ENCODE measurements around the gene SH3PXD2B.
"Not testable (repeated sequence)": the region's sequence is repeated elsewhere in the genome, so short reads cannot be mapped to it uniquely, and the experiment has no call there.

SH3PXD2B gene

DNA sequence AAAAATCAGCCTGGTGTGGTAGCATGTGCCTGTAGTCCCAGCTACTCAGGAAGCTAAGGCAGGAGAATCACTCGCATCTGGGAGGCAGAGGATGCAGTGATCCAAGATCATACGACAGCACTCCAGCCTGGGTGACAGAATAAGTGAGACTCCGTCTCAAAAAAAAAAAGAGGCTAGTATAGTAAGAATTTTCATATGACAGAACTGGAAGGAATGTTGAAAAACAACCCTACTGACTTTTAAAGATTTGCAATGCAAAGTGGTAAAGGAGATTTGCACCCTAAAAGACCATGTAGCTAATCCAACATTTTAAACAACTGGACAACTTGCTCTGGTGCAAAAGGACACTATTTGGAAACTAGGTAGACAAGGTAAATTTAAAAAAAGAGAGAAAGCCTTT, 58.1 kb downstream of the SH3PXD2B start:
- no peak for DNase-seq

DNA sequence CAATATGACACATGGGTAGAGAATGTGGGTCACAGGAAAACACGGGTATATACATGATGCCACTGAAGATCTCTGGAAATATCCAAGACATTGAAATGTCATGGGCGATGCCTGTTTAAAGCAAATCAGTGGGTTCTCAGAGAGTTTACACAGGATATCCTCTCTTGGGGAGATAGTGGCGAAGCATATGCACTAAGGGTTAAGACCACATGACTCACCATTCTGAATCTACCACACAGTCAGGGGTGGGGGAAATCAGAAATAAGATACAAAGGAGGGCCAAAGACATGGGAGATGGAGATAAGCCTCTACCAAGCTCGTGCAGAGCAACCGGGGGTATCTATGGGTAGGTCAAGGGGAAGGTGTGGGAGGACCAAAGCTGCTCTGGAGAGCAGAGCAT, 58.8 kb downstream of the SH3PXD2B start:
- no peak for DNase-seq

DNA sequence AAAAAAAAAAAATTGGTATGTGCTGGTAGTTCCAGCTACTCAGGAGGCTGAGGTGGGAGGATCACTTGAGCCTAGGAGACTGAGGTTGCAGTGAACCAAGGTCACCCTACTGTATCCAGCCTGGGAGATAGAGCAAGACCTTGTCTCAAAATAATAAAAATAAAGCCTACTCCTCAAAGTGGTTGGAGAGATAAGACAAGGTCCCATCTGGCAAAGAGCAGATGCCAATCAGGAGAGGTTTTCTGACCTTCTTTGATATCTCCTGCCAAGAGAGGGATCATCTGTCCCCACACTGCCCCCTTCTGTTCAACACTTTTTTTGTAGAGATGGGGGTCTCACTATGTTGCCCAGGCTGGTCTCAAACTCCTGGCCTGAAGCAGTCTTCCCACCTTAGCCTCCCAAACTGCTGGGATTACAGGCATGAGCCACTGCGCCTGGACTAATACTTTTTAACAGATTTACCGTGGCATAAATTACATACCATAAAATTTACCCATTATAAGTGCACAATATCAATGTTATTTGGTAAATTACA, 64.7 kb downstream of the SH3PXD2B start:
- DNase-seq = no peak

DNA sequence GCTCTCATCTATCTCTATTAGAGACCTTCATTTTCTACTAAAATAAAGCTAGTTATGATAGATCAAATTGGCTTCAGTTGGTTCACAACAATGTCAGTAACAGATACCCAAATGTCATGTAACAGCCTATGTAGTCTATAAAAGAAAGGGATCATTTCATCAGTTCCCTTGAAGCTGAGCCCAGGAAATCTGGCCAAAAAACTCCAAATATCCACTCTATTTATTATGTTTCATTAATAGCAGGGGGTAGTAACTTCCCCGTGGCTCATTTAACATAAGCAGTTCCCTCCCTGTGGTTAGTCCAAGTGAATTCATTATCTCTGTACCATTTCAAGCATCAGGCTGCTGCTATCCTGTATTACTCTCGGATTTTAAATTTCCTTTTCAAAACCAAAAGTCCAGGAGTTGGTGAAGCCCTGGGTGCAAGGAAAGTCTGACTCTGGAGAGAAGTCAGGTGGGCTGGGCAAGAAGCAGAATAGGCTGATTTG, 66.0 kb downstream of the SH3PXD2B start:
- DNase-seq = no peak

DNA sequence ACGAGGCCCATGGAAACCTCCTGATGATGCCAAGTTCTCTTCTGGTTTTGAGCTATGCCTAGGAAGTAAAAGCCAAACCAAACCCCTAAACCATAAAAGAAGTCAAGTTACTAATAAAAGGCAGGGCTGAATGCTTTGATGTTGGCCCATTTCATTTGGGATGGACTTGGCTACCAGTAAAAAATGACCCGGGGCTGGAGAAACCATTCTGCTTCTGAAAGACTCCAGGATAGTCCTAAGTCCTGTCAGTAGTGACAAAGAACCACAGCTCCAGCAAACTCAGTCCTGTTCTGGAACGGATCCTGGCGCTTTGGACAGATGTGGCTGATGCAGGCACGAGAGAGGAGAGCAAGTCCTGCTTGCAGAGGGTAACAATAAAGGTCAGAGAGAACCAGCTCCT, 68.6 kb downstream of the SH3PXD2B start:
- DNase-seq = no peak

DNA sequence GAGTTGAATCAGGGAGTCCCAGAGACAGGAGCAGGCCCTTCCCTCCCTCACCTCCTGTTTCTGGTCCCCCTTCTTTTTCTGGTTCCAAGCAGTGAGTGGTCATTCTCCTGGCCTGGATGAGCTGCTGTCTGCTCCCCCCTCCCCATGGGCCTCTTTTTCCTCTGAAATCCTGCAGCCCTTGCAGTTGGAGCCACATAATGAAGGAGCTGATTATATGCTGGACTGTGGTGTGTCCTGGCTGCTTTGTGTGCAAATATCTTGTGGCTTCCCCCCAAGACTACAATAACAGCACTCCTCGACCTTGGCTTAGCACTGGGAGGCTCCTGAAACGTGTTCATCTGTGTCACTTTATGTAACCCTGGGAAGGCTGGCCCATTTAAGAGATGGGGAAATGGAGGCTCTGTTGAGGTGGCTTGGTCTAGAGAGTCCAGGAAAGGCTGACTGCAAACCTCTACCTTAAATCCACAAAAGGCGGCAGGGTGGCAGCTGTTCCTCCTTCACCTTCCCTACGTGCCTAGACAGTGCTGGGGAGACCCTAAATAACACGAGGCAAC, 69.2 kb downstream of the SH3PXD2B start:
- DNase-seq = no peak

DNA sequence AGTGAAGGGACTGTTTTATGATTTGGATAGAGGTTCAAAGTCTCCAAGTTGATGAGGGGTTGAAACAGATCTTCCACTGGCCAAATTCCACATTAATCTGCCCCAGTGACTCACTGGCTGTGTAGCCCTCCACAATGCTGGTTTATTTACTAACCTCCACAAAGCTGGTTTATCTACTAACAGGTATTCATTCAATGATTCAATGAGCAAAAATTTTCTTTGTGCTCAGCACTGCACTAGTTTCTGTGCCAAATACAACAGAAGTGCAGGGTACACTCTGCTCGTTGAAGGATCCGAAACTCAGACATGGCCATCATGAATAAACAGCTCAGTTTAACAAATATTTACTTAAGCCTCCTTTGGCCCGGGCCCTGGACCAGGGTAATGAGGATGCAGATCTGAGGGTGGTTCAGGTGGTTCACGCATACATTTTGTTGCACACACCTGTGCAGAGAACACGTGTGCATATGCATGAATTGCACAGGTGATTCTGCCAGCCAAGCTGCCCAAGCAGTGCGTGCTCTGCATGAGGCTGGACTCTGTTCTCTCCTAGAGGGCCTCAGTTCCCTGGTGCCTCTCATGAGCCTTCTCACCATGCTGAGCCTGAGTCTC, 71.0 kb downstream of the SH3PXD2B start:
- DNase-seq = no peak

DNA sequence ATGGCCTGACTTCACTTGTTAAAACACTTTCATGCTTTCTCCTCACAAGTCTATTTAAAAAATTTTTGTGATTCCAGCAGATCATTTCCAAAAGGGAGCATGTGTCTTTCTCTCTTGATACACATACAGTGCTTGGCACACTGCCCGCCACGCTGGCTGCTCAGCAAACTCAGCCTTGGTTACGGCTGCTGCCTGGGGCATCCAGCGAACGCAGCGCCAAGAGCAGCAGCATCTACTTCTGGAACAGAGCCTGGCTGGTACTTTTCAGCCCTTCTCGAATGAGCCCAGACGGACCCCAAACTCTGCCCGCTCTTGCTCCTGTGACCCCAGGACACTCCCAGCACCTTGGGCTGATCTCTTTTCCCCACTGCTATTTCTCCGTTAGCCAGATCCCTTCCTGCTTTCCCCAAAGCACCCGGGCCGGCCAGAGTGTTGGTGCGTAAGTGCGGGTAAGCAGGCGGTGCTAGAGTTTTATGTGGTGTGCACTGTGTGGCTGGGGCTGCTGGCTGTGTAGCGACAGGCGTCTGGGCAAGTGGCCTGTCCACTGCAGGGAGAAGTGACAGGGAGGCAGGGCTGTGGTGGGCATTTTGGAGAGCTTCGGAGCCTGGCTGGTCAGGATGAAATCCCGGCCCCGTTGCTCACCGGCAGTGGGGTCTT, 73.2 kb downstream of the SH3PXD2B start:
- no peak for DNase-seq

DNA sequence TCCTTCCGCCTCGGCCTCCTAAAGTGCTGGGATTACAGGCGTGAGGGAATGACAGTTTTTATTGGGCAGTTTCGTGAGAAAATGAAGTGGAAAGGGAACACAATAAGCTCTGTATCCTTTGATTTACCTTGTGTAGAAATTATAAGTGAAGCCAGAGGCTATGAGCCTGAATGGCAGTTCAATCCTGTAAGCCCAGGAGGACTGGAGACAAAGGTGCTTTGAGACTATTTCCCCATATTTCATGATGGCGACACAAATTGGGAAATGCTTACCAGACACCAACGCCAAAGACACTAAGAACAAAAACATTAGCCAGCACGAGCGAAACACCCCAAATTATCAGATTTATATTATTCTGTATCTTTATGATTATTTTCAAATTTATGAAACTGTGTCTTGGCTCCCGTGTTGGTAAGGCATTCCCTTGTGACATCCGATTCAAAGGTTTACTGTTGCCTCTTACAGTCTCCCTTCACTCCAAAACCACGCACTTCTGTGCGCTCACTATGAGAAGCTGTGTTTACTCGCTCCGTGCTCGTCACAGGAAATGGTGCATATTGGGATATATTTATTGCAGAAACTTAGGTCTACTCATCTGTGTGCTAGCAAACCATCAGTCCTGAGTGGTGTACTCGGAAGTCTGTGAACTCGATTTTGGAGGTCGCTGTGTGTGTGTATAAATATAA, 73.9 kb downstream of the SH3PXD2B start:
- no peak for DNase-seq

DNA sequence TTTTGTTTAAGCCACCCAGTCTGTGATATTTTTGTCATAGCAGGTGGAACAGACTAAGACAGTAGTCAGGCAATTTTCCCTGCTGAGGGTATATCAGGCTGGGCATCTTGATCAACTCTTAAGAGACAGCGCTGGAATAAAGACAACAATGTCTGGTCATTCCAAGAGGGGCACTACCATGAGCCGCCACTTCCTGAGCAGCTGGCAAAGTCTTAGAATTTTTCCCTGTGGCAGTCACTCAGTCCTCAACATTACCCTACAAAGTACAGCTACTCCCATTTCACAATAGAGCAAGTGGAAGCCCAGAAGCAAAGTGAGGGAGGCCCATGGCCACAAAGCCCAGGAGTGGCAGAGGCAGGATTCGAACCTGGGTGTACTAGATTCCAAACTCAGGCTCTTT, 74.8 kb downstream of the SH3PXD2B start:
- DNase-seq = no peak

DNA sequence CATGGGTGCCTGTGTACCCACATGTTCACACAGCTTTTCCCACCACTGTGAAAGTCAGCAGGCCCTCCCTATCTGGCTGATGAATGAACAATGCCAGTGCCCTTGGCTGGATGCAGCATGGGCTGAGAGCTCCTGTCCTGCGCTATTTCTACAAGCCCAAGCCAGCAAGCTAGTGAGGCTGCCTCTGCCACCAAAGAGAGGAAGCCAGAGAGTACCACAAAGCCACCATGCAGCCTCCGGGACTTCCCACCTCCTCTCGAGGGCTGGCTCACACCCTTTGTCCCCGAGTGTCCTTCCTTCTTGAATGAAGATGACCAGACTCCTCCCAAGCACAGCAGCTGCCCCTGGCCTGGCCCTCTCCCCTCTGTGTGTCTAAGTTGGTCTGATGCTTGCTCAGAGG, 76.5 kb downstream of the SH3PXD2B start:
- DNase-seq = no peak

DNA sequence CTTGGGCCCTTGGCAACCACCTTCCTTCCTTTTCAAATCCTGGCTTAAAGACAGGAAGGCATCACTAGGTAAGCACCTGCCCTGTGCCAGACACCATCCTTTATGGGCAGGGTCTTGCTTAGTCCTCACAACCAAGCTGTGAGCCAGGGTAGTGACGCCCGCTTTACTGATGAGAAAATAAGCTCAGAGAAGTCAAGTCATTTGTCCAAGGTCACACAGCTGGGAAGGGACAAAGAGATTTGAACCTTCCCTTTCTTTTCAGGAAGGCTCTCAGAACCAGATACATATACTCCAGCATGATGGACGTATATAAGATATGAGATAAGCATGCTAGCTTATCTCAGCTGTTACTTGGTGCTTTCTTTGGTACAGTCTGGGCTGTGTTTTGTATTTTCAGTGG, 76.9 kb downstream of the SH3PXD2B start:
- no peak for DNase-seq

DNA sequence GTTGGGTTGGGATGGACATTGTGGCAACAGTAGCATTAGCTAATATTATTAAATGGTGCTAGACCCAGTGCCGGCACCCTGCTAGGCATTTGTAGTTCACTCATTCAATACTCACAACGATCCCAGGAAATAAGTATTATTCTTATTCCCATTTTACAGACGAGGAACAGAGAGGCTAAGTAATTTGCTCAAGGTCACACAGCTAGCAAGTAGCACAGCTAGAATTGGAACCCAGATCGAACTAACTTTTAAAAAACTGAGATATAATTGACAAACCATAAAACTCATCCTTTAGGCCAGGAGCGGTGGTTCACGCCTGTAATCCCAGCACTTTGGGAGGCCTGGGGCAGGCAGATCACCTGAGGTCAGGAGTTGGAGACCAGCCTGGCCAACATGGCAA, 79.5 kb downstream of the SH3PXD2B start:
- DNase-seq = no peak

DNA sequence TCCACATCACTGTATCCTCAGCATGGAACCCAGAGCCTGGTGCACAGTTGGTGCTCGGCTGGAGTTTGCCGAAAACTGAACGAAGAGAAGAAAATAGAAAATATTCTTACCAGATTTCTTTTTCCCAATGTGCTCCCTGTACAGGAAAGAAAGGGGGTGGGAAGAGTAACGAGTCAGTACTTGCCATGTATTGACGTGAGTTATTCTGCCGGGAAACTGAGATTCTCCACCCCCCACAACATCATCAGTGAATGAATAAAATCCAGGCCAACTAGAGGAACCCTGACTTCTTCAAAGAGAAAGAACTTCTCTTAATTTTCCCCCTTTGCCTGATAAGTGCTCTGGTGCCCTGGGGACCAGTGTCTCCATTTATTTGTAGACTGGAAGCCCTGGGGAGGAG, 80.6 kb downstream of the SH3PXD2B start:
- no peak for DNase-seq

DNA sequence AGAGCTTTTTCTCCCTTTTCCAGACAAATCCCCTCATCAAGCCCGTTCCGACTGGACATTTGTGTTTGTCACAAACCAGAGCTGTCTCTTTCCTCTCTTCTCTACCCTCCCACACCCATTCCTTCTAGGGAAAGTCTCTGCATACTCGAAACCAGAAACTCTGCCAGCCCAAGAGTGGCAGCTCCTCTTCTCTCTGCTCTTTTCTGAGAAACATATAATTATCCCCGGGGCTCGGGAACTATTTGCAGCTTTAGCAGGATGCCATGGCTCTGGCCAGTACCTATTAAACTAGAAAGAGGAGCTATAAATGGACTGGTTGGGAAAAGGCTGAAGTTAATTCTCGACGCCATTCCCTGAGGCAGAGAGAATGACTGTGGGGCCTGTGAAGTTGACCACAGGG, 82.6 kb downstream of the SH3PXD2B start:
- no peak for DNase-seq

DNA sequence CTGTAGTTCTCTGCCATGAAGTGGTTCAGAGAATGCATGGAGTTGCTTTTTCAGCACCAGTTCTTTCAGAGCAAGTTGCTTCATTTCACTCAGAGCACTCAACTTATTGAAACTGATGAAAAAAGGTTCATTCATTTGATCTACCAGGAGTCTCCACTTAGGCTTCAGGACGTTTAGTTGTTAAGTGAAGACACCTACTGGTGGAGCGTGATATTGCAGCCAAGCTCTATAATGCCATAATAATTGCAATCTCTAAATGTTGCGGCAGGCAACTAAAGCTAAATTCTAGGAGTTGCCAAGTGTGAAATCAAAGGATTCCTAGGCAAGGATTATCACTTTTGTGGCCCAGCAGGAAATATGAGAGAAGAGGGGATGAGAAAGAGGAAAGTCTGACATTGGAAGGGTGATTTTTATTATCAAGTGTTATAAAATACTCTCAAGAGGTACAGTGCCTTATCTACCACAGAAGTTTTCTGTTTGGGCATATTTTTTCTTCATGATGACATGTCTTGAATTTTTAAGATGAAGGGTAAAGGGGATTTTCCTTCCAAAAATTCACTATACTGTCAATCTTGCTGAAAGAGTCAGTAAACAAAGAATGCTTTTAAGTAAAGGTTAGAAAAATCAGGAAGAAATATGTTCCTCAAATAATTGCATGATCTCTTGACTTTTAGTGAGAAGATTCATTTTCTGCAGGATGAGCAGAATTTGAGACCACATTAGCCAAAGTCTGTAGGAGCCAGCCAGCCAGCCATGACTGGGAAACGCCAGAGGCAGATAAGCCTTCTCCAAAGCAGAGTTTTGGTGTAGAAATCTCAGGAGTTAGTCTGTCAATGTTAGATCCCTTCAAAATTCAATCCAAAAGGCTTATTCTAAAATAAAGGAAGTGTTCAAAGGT, 83.4 kb downstream of the SH3PXD2B start:
- DNase-seq = no peak

DNA sequence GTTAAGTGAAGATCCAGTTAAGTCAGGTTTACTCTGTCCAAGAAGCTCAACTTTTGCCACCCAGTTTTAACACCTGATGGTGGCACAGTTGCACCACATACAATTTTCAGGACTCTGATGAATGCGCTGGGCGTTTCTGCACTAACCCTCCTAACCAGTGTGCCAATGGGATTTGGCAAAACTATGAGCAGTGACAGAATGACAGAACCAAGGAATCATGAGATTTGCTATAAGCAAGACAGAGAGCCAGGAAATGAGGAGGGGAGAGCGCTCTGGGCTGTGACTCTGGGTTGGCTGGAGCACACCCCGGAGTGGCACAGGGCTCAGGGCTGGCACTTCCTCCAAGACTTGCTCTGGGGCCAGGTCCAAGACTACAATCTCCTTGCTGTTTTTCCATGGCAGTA, 84.1 kb downstream of the SH3PXD2B start:
- DNase-seq = no peak

DNA sequence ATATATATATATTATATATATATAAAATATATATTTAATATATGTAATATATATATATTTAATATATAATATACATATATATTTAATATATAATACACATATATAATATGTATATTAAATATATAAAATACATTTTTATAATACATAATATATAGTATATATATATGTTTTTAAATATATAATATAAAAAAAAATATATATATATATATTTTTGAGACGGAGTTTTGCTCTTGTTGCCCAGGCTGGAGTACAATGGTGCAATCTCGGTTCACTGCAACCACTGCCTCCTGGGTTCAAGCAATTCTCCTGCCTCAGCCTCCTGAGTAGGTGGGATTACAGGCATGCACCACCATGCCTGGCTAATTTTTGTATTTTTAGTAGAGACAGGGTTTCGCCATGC, 85.6 kb downstream of the SH3PXD2B start:
- DNase-seq = not testable (repeated sequence)

DNA sequence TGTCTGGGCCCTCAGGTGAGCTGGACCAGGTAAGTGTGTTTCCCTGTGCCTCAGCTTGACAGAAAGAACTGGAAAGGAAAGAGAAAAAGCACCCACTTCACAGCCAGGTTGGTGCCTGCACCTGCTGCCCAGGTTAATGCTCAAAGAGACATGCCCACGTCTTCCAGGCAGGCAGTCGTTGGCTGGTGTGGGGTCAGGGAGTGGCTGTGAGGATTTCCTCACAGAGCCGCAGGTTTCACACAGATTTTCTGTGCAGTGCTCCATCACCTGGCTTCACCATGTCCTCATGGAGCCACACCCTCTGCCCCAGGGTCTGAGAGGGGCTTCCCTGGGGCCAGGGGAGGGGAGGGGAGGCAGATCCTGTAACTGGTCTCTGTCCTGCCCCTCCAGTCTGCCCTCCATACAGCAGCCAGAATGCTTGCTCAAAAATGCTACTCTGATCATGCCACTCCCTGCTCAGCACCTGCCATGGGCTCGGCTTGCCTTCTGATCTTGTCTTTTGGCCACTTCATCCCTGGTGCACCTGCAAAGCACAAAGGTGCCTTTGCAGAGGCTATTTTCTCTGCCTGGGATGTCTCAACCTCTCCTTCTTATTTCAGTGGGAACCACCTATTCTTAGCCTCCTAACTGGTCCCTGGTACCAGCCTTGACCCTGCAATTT, 88.2 kb downstream of the SH3PXD2B start:
- DNase-seq = no peak

DNA sequence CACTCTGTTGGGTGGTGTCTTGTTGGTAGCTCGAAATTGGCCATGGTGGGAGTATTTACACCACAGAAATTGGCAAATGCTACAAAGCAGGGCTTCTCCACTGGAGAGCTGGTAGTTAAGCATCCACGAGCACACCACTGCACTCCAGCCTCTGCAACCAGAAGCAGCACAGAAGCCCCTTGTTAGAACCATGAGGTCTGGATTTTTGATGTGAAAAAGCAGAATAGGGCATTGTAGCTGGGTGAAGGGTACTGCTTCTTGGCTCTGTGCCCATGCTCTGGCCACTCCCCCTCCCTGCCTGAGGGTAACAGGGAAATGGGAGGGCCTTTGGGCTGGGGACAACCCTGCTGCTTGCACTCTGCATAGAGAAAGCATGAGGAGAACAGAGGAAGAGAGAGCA, 89.6 kb downstream of the SH3PXD2B start:
- DNase-seq = no peak

DNA sequence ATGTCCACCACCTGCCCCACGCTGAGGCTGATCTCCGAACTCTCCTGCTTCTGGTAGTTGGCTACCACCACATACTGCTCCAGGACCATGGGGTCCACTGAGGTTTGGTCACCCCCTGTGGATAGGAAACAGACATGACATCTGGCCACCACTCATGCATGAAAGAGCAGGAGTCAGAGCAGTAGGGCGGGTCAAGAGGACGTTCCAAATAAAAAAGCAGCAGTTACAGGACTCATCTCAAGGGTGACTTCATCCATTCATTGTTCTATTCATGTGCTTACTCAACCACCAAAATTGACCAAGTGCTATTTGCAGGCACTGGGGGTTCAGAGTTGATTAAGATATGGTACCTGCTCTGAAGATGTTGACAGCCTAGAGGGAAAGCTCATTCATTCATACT, 91.6 kb downstream of the SH3PXD2B start:
- DNase-seq = no peak

DNA sequence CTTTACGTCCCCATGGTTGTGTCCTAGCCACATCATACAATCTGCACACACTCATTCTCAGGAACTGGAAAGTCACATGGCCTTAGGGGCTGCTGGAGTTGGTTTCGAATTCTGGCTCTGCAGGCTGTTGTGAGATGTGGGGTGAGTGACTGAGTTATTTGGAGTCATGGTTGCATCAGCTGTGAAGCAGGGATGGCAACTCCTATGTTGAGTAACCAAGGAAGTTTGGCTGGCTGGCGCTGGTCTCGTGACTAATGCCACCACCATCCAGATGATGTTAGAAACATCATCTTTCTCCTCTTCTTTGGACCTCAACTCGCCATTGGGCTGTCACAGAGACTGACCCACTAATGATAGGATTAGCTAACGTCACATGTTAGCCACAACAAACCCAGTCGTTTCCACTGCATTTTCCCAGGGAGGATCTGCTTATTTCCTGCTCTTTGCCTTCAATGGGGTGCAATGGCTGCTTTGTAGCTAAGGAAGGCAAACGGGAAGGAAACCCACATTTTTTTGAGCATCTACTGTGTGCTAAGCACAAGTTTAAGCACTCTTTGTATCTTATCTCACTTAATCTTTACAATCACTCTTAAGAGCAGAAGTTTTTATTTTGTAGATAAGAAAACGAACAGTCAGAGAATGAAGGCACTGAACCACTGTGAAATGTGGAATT, 92.6 kb downstream of the SH3PXD2B start:
- no peak for DNase-seq

All from activated CD8-positive, alpha-beta memory T cell treated with anti-CD3 and anti-CD28 coated beads for 24 hours (primary cell).